ENCODE results near the gene NR5A1. TPM values are rescaled to one million over a fixed set of nuclear protein-coding genes. Genes with fewer than 3 reads are reported as not detected.

The NR5A1 gene
- total RNA-seq, 1 experiment from 2014 or later, result 0.09 TPM

- H3K36me3 ChIP-seq (ENCODE audit: control insufficient read depth, insufficient read depth, low read length), result no peaks in the 10 kb centered on the region
- Mint-ChIP-seq H3K27me3 (ENCODE audit: insufficient read depth, unreplicated experiment) (peaks cover 9% of the 10 kb centered on the region), H3K4me3 (ENCODE audit: unreplicated experiment) (no peak overlapping the region), H3K27ac (ENCODE audit: unreplicated experiment) (no peak overlapping the region), H3K9me3 (ENCODE audit: unreplicated experiment) (no peaks in the 10 kb centered on the region), H3K4me1 (ENCODE audit: low read depth, unreplicated experiment) (peaks cover 8% of the 10 kb centered on the region), H3K36me3 (ENCODE audit: insufficient read depth, unreplicated experiment) (peaks cover 4% of the 10 kb centered on the region)
- no peak overlapping the region for H3K4me3 ChIP-seq (ENCODE audit: low read depth, low read length)
- ChIA-PET POLR2A (no interaction called here), CTCF (no interaction called here)
- intact Hi-C loops (cut with micrococcal nuclease; ENCODE audit: unreplicated experiment), result no loop called here
- DNase-seq, result no peak
- no peaks in the 10 kb centered on the region for H3K9me3 ChIP-seq
- H3K27me3 ChIP-seq (replicated peaks; ENCODE audit: control insufficient read depth, insufficient read depth, low read length), result no peaks in the 10 kb centered on the region; the same call in 1 of the 2 replicates
- TF ChIP-seq CTCF (IDR thresholded peaks at IDR 0.05; ENCODE audit: insufficient read depth in 1 of 2, low read depth in 1 of 2, low read length in 1 of 2, severe bottlenecking in 1 of 2, unreplicated experiment in 1 of 2), result no peak
- no peaks in the 10 kb centered on the region for H3K4me1 ChIP-seq
- no TSS peak for BruUV-seq (replicated peaks)
These were observed 1.3 kb downstream of the NR5A1 start for GRCh38 chr9:124505901-124506346.

- BruUV-seq (replicated peaks), result no TSS peak
These were observed 1.9 kb downstream of the NR5A1 start for GRCh38 chr9:124505006-124505900.

More at GRCh38 chr9:124505006-124505900, 1.9 kb downstream of the NR5A1 start:
- Histone ChIP-seq H3K4me1 (no peaks in the 10 kb centered on the region), H3K4me3 (ENCODE audit: low read depth, low read length) (peak overlapping the region; percentile 14; the same call in 1 of the 2 replicates), H3K36me3 (ENCODE audit: control insufficient read depth, insufficient read depth, low read length) (no peaks in the 10 kb centered on the region), H3K27me3 (replicated peaks; ENCODE audit: control insufficient read depth, insufficient read depth, low read length) (no peaks in the 10 kb centered on the region; the same call in 1 of the 2 replicates), H3K9me3 (no peaks in the 10 kb centered on the region)
- ChIA-PET CTCF (interaction anchor here (1.2 kb wide), 1 partner anchor 392 kb away, joined by 3 read pairs; no protein-coding TSS in a partner anchor), POLR2A (interaction anchor here (0.6 kb wide), 1 partner anchor 216 kb away, joined by 4 read pairs; no protein-coding TSS in a partner anchor)
- no peak for DNase-seq
- no peak for TF ChIP-seq CTCF (IDR thresholded peaks at IDR 0.05; ENCODE audit: insufficient read depth in 1 of 2, low read depth in 1 of 2, low read length in 1 of 2, severe bottlenecking in 1 of 2, unreplicated experiment in 1 of 2)
- intact Hi-C loops (cut with micrococcal nuclease; ENCODE audit: unreplicated experiment), result no loop called here
- Mint-ChIP-seq H3K9me3 (ENCODE audit: unreplicated experiment) (no peaks in the 10 kb centered on the region), H3K27ac (ENCODE audit: unreplicated experiment) (no peak overlapping the region), H3K4me1 (ENCODE audit: low read depth, unreplicated experiment) (peaks cover 8% of the 10 kb centered on the region), H3K4me3 (ENCODE audit: unreplicated experiment) (peak overlapping the region; percentile 61), H3K36me3 (ENCODE audit: insufficient read depth, unreplicated experiment) (peaks cover 4% of the 10 kb centered on the region), H3K27me3 (ENCODE audit: insufficient read depth, unreplicated experiment) (peaks cover 9% of the 10 kb centered on the region)

All from Caco-2 (cell line).